Lower leg skin (tissue), 3 donors: ENCODE measurements around the gene RRP36.

Experiments used
- CTCF ChIP-seq, 3 donors: fragments of 450-650 bp; IDR thresholded peaks; one replicate each; pipeline ENCODE4 v1.5.1; 2016; ENCODE audit warnings: antibody characterized with exemption in 3 of 3, mild to moderate bottlenecking in 3 of 3, moderate library complexity in 2 of 3
- POLR2A ChIP-seq, 2 donors: fragments of 450-650 bp; IDR thresholded peaks; one replicate each; pipeline ENCODE4 v1.6.1; 2016 to 2017; ENCODE audit warnings: antibody characterized with exemption in 2 of 2, mild to moderate bottlenecking in 1 of 2, moderate library complexity in 1 of 2

GRCh38 chr6:43075670-43076463 lies 54.4 kb downstream of the RRP36 start, which contains the start of gene PTK7:
- TF ChIP-seq CTCF (IDR thresholded peaks at IDR 0.05), result no peak
- TF ChIP-seq POLR2A (IDR thresholded peaks at IDR 0.05), result no peak
